NCI-H446 (cell line): ENCODE measurements around the gene VAPA.
A peak's percentile ranks its signal among the peaks of the same experiment; 100 is the strongest.

ENCODE experiments used
- DNase-seq, 2 experiments: peaks; one replicate each; lab custom pipeline; 2025; lab: John Stamatoyannopoulos, UW

Gene VAPA

DNA sequence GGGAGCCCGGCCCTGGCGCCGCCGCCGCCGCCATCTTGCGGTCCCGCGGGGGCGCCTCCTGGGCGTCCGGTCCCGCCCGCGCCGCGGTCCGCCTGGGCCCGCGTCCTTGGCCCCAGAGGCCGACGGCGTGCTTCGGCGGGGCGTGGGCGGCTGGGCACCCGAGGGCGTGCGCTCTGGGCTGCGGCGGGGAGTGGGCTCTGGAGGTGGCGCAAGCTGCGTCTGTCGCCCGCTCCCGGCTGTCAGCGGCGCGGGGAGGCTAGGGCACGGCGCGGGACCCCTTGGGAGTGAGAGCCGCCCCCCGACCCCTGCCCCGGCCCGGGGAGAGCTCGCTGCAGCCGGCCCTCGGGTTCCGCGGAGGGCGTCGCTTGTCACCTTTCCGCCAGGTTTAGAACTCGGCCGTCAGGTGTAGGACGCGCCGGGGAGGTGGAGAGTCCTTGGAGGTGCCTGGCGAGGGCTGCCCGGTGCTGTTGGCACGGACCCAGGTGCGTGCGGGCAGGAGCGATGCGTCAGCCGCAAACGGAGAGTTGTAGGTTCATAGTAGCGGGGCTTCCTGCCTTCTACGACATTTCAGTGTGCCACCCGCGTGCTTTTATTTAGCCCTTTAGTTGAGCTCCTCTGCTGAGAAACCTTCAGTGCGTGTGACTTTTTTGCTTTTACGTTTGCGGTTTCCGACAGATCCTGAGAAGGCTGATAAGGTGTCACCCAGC is 921 bp downstream of the VAPA start:
- DNase-seq = peak in 1 of 2 experiments; percentile 26

DNA sequence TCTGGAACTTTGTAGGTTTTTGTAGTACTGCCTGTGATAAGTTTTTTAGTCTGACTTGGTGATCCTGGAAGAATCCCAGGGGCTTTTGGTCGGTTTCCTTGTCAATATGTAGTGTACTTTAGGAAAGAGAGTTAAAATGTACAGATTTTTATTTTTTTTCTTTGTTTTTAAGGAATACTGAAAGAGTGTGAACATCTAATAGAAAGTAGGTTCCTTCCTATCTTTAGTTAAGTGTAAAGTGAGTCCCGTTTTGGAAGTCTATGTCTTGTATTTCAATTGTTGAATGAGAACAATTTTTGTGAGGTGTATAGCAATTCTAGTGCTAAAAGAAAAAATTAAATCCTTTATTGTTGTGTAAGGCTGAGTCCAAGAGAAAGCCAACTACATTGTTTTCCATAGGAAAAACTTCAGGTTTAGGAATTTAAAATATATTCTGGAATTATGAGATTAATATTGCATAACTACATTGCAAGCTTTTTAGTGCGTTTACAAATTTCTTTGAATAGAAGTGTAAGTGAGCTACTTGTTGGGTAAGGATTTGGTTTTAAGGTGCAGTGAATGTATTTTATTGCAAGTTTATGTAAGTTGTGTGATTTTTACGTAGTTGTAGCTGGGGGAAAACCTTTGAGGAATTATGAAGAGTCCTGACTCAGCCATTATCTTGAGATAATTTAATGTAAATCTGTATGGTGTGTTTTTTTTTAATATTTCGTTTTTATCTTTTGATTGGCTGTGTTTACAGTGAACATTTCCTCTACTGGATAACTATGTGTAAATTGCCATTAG is 1.7 kb downstream of the VAPA start:
- DNase-seq = no peak

DNA sequence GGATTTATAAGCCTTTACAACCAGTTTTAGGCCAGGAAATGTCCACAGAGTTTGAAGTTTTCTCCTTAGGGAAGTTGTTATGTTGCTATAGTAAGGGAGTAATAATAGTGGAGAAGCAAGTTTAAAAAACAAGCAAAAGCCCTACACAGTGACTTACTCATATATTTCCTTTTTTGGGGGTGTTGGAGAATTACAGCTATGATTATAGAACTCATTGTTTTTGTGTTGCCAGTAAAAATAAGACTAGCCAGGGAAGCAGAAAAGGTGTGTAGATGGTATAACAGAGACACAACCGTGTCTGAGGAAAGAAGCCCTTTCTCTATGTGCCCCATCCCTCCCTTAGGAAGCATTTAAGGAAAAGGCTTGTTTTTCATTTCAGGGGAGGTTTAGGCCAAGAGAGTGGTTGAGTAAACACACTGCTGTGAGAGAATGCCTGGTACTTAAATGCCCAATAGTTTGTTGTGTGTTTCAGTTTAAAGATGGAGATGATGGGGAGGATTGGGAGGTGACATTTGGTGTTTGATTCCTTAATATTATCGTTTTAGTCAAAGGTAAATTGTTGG is 2.3 kb downstream of the VAPA start:
- no peak for DNase-seq

DNA sequence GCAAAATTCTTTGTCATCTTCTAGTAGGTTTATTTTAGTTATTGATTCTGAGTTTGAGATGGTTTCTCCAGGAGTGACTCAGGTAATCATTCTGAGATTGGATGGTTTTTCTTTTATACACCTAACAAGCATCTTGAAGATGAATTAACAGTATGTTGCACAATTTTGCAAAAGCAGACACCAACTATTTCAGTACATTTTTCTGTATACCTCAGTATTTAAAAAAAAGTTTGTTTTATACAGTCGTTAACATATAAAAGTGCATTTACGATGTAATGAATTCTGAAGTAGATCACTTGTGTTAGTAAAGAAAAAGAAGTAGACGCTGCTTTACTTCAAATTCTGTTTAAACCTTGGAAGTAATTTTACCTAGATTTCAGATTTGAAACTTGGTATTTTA is 3.0 kb downstream of the VAPA start:
- no peak for DNase-seq

DNA sequence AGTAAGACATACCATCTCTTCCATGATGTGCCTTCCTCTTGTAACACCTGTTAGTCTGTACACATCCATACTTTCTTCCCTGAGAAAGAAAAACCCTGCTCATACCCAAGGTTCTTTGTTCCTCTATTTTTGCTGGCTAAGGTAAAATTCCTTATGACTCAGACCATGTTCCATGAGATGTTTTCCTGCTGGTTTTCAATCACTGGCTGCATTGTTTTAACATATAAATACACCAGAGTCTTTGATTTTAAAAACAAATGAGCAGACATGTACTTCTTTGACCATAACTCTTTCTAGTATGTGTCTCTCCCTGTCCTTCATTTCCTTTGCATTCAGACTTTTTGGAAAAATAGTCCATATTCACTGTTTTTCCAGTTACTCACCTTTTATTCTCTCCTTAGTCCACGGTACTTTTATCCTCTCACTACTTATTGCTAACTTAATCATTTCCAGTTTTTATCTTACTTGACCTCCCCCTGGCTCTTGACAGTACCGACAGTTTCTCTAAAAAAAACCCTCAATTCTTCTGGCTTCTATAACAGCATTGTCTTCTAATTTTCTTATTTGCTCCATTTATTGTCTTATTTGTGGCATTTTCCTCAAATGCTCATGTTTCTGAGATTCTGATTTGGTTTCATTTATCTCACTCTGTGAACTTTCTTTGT is 4.3 kb downstream of the VAPA start:
- DNase-seq = no peak

- DNase-seq = no peak
Observed at GRCh38 chr18:9919564-9920232, 5.9 kb downstream of the VAPA start.

GRCh38 chr18:9922592-9923311 is 8.9 kb downstream of the VAPA start:
- no peak for DNase-seq

GRCh38 chr18:9924371-9924943 is 10.6 kb downstream of the VAPA start:
- DNase-seq = no peak

DNA sequence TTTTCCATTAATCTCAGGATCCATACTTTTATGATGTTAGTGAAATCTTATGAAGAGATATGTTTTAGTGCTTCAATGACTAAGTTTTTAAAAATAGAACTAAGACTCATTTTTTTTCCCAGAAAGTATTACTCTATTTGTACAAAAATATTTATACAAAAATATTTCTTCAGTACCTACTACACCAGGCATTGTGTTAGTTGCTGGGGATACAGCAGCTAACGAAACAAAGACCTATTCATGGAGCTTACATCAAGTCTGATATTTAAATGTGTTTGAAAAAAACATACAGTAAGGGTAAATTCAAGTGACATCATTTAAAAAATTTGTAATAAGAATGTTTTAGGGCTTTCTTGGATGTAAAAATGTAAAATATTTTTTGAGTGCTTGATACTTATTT is 11.6 kb downstream of the VAPA start:
- no peak for DNase-seq

- DNase-seq = no peak
Observed at GRCh38 chr18:9925795-9926194, 12.0 kb downstream of the VAPA start.

DNA sequence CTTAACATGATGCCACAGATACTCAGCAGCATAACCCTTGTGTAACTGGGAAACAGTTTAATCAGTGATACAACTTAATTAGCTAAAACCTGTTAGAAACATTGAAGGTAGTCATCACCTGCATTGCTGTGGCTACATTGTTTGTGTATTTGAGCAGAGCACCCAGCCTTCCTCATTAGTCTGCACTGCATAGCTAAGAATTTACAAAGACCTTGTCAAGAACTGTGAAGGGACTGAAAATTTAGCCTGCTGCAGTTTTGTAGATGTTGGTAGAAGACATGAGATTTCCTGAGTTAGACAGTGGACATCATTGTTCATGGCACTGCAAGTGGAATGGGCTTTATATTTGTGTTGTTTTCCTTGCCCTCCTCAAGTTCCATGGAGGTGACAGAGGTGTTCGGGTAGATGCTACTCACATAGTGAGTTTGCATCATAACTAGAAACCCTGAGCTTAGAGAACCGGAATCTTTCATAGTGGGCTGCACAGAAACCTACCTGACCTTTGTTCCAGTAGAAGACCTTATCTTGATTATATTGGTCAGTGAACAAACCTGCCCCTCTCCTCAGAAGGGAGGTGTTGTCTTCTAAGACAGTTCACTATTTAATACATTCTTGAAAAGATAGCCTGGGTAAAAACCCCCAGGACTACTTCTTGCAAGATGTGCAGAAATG is 12.5 kb downstream of the VAPA start:
- DNase-seq = no peak

GRCh38 chr18:9926977-9927376 is 13.2 kb downstream of the VAPA start:
- no peak for DNase-seq

DNA sequence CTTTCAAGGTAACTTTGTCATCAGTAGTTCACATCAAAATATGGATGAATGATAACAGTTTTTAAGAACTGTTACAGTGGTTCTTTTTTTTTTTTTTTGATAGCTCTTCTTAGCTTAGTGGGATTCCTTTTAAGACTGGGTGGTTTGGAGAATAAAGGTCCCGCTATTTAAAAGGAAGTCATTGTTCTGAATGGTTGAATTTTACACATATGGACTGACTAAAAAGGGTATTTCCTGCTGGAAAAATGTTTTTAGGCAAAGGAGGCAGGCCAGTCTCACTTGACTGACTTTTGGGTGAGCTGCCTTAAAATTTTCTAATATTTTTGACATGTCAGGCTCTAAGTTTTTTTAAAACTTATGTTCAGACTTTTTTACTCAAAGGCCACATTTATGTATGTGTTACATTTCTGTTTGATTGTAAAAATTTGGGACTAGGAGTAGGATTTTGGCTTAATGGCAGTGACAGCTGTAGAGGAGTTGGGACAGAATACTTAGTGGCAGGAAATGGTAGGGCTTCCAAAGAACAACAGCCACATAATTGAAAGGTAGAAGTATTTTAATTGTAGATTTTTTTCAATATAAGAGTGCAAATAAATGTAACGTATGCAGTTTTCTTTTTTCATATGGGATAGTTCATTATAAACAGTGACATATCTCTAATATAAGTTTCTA is 13.7 kb downstream of the VAPA start:
- no peak for DNase-seq

DNA sequence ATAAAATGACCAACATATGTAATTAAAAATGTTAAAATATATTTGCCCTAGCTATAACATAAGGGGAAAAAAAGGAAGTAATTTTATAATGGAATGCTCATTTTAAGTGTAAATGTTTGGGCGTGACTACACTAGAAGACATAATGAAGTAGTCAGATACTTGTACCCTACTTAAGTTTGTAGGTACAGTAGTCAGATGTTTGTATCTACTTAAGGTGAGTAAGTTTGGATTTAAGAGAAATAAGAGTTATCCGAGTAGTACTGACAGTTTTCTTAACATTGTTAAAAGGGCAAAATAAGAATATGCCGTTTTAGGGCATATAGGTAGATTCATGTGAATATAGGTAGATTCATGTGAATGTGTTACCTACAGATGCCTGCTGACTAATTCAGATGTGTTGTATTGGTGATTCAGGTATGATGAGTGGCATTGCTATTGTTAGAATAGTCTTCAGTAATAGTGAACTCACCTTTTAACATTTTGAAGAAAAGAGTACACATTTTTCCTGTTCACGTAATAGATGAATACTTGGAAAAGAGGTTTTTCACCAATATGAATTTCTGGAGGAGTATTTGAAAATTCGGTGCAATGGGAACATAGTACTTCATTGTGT is 14.9 kb downstream of the VAPA start:
- DNase-seq = no peak

DNA sequence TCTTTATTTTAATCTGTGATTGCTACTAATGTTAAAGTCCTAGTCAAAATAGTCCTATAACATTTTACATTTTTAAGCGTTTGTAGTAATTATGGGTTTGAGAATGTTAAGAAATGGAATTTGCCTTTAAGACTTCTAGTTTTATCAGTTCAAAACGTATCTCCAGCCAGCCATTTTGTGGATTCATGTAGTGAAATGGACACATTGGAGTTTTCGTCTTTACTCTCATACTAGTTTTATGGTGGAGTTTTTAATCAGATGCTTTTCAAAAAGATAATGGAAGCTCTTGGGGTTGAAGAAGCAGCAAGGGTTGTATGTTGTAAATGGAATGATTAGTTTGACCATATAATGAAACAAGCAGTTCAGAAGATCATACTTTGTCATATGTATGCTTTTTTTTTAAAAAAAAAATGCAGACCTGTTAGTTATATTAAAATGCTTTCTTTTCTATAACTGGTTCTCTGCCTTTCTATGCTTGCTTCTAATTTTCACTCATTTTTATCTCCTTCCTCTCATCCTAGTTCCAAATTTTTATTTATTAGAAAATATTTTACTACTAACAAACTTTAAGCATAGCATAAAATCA is 16.6 kb downstream of the VAPA start:
- no peak for DNase-seq

DNA sequence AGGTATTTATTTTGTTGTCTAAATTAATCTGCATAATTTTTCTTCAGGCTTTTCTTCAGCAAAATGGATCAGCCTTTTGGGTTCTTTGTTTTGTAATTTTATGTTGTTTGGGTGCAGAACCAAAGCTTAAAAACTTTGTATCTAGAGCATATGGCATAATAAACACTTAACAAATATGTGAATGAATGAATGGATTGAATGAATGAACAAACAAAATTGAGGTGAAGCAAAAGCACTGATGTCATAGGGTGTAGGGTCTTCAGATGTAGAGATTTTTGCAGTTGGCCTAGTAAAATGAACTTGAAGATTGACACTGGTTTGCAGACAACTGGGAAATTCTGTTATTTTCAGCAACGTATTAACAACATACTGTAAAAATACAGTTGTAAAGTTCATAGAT is 17.3 kb downstream of the VAPA start:
- DNase-seq = no peak

DNA sequence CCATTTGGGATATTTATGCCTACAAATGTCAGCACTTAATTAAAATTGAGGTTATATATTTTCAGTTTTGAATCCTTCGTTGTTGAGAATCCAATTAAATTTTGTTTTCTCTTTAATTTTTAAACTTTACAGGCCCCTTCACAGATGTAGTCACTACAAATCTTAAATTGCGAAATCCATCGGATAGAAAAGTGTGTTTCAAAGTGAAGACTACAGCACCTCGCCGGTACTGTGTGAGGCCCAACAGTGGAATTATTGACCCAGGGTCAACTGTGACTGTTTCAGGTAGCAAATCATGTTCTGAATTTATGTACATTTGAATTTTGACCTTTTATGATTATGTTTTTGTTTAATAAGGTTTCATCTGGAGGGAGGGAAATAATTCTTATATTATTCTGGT is 17.9 kb downstream of the VAPA start:
- no peak for DNase-seq

DNA sequence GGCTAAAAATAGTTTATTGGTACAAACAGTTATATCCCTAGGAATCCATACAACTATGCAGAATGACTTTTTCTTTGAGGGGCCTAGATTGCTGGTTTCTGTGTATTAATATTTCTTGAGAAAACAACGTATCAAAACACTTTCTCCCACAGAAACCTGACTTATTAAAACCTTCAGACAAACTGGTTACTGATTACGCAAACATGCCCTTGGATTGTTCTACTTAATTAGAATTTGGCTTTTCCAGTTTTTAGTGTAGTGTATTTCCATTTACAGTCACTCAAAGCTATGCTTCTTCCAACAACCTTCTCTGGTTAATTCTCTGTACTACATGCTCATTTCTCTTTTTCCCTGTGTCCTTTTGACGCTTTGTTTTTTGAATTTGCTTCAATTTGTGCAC is 20.0 kb downstream of the VAPA start:
- DNase-seq = no peak

GRCh38 chr18:9934274-9934673 is 20.5 kb downstream of the VAPA start:
- DNase-seq = no peak
